ENCODE results near the gene GDPD3. TPM values are rescaled to one million over a fixed set of nuclear protein-coding genes. Genes with fewer than 3 reads are reported as not detected.

GDPD3 gene
- total and polyA plus RNA-seq, 2 donors = 1.3 to 24.2 TPM

- H3K36me3 ChIP-seq (ENCODE audit: control insufficient read depth in 2 of 2, insufficient read depth in 2 of 2, low read length in 1 of 2) = peaks cover 57 to 61% of the 10 kb centered on the region in 2 donors
- 96% methylated on average over 6 of the region's 6 CpGs for WGBS
- H3K27ac ChIP-seq (ENCODE audit: low read depth in 1 of 2, low read length in 1 of 2) = no peak overlapping the region
- DNase-seq (ENCODE audit: low read depth in 6 of 9, low spot score in 9 of 9) = no peak
- H3K9me3 ChIP-seq (ENCODE audit: control insufficient read depth in 2 of 2, insufficient read depth in 1 of 2, low read length in 1 of 2) = peaks cover 0 to 4% of the 10 kb centered on the region in 2 donors
- peaks cover 0 to 11% of the 10 kb centered on the region in 2 donors for H3K4me1 ChIP-seq (ENCODE audit: control insufficient read depth in 2 of 2, insufficient read depth in 2 of 2, low read length in 2 of 2)
- no peak overlapping the region for H3K4me3 ChIP-seq (ENCODE audit: low read length in 2 of 2)
- H3K27me3 ChIP-seq (ENCODE audit: control insufficient read depth in 2 of 2, insufficient read depth in 1 of 2, low read length in 1 of 2) = no peaks in the 10 kb centered on the region
Observed at GRCh38 chr16:30085820-30086219, 27.5 kb downstream of the GDPD3 start.

- Histone ChIP-seq H3K27ac (ENCODE audit: low read depth in 1 of 2, low read length in 1 of 2) (no peak overlapping the region), H3K4me3 (ENCODE audit: low read length in 2 of 2) (no peak overlapping the region), H3K36me3 (ENCODE audit: control insufficient read depth in 2 of 2, insufficient read depth in 2 of 2, low read length in 1 of 2) (peaks cover 61 to 65% of the 10 kb centered on the region in 2 donors), H3K27me3 (ENCODE audit: control insufficient read depth in 2 of 2, insufficient read depth in 1 of 2, low read length in 1 of 2) (no peaks in the 10 kb centered on the region), H3K4me1 (ENCODE audit: control insufficient read depth in 2 of 2, insufficient read depth in 2 of 2, low read length in 2 of 2) (peaks cover 0 to 5% of the 10 kb centered on the region in 2 donors), H3K9me3 (ENCODE audit: control insufficient read depth in 2 of 2, insufficient read depth in 1 of 2, low read length in 1 of 2) (peaks cover 0 to 4% of the 10 kb centered on the region in 2 donors)
- DNase-seq (ENCODE audit: low read depth in 6 of 9, low spot score in 9 of 9) = no peak
- WGBS = 95% methylated on average over 3 of the region's 3 CpGs
Observed at GRCh38 chr16:30085247-30085646, 28.1 kb downstream of the GDPD3 start.

GRCh38 chr16:30084816-30085159 is 28.5 kb downstream of the GDPD3 start:
- no peak overlapping the region for H3K4me3 ChIP-seq (ENCODE audit: low read length in 2 of 2)
- no peak overlapping the region for H3K27ac ChIP-seq (ENCODE audit: low read depth in 1 of 2, low read length in 1 of 2)
- no peak for DNase-seq (ENCODE audit: low read depth in 6 of 9, low spot score in 9 of 9)
- peaks cover 0 to 4% of the 10 kb centered on the region in 2 donors for H3K9me3 ChIP-seq (ENCODE audit: control insufficient read depth in 2 of 2, insufficient read depth in 1 of 2, low read length in 1 of 2)
- WGBS = 94% methylated on average over 17 of the region's 17 CpGs
- no peaks in the 10 kb centered on the region for H3K27me3 ChIP-seq (ENCODE audit: control insufficient read depth in 2 of 2, insufficient read depth in 1 of 2, low read length in 1 of 2)
- peaks cover 0 to under 1% of the 10 kb centered on the region in 2 donors for H3K4me1 ChIP-seq (ENCODE audit: control insufficient read depth in 2 of 2, insufficient read depth in 2 of 2, low read length in 2 of 2)
- peaks cover 62 to 69% of the 10 kb centered on the region in 2 donors for H3K36me3 ChIP-seq (ENCODE audit: control insufficient read depth in 2 of 2, insufficient read depth in 2 of 2, low read length in 1 of 2)

GRCh38 chr16:30084096-30084815 is 29.1 kb downstream of the GDPD3 start:
- DNase-seq (ENCODE audit: low read depth in 6 of 9, low spot score in 9 of 9) = no peak
- 97% methylated on average over 18 of the region's 18 CpGs for WGBS
- no peaks in the 10 kb centered on the region for H3K27me3 ChIP-seq (ENCODE audit: control insufficient read depth in 2 of 2, insufficient read depth in 1 of 2, low read length in 1 of 2)

GRCh38 chr16:30083216-30084055 is 29.9 kb downstream of the GDPD3 start:
- WGBS = 98% methylated on average over 24 of the region's 24 CpGs
- Histone ChIP-seq H3K27me3 (ENCODE audit: control insufficient read depth in 2 of 2, insufficient read depth in 1 of 2, low read length in 1 of 2) (no peaks in the 10 kb centered on the region), H3K36me3 (ENCODE audit: control insufficient read depth in 2 of 2, insufficient read depth in 2 of 2, low read length in 1 of 2) (peaks cover 74 to 82% of the 10 kb centered on the region in 2 donors), H3K9me3 (ENCODE audit: control insufficient read depth in 2 of 2, insufficient read depth in 1 of 2, low read length in 1 of 2) (peaks cover 0 to 4% of the 10 kb centered on the region in 2 donors), H3K27ac (ENCODE audit: low read depth in 1 of 2, low read length in 1 of 2) (no peak overlapping the region), H3K4me3 (ENCODE audit: low read length in 2 of 2) (no peak overlapping the region), H3K4me1 (ENCODE audit: control insufficient read depth in 2 of 2, insufficient read depth in 2 of 2, low read length in 2 of 2) (peaks cover 0 to under 1% of the 10 kb centered on the region in 2 donors)
- DNase-seq (ENCODE audit: low read depth in 6 of 9, low spot score in 9 of 9) = no peak

More at GRCh38 chr16:30084096-30084815, 29.1 kb downstream of the GDPD3 start:
- Histone ChIP-seq H3K36me3 (ENCODE audit: control insufficient read depth in 2 of 2, insufficient read depth in 2 of 2, low read length in 1 of 2) (peaks cover 68 to 74% of the 10 kb centered on the region in 2 donors), H3K4me3 (ENCODE audit: low read length in 2 of 2) (no peak overlapping the region), H3K27ac (ENCODE audit: low read depth in 1 of 2, low read length in 1 of 2) (no peak overlapping the region), H3K9me3 (ENCODE audit: control insufficient read depth in 2 of 2, insufficient read depth in 1 of 2, low read length in 1 of 2) (peaks cover 0 to 4% of the 10 kb centered on the region in 2 donors), H3K4me1 (ENCODE audit: control insufficient read depth in 2 of 2, insufficient read depth in 2 of 2, low read length in 2 of 2) (no peaks in the 10 kb centered on the region)

GRCh38 chr16:30082545-30083090 is 30.7 kb downstream of the GDPD3 start:
- Histone ChIP-seq H3K4me1 (ENCODE audit: control insufficient read depth in 2 of 2, insufficient read depth in 2 of 2, low read length in 2 of 2) (peaks cover 0 to 8% of the 10 kb centered on the region in 2 donors), H3K9me3 (ENCODE audit: control insufficient read depth in 2 of 2, insufficient read depth in 1 of 2, low read length in 1 of 2) (peaks cover 0 to 4% of the 10 kb centered on the region in 2 donors), H3K27me3 (ENCODE audit: control insufficient read depth in 2 of 2, insufficient read depth in 1 of 2, low read length in 1 of 2) (no peaks in the 10 kb centered on the region), H3K36me3 (ENCODE audit: control insufficient read depth in 2 of 2, insufficient read depth in 2 of 2, low read length in 1 of 2) (peaks cover 80 to 90% of the 10 kb centered on the region in 2 donors), H3K27ac (ENCODE audit: low read depth in 1 of 2, low read length in 1 of 2) (no peak overlapping the region), H3K4me3 (ENCODE audit: low read length in 2 of 2) (no peak overlapping the region)
- DNase-seq (ENCODE audit: low read depth in 6 of 9, low spot score in 9 of 9) = no peak
- 98% methylated on average over 20 of the region's 20 CpGs for WGBS

- H3K27ac ChIP-seq (ENCODE audit: low read depth in 1 of 2, low read length in 1 of 2) = no peak overlapping the region
- WGBS = 97% methylated on average over 7 of the region's 7 CpGs
- no peak for DNase-seq (ENCODE audit: low read depth in 6 of 9, low spot score in 9 of 9)
- H3K4me3 ChIP-seq (ENCODE audit: low read length in 2 of 2) = no peak overlapping the region
- H3K36me3 ChIP-seq (ENCODE audit: control insufficient read depth in 2 of 2, insufficient read depth in 2 of 2, low read length in 1 of 2) = peaks cover 53 to 72% of the 10 kb centered on the region in 2 donors
- no peaks in the 10 kb centered on the region for H3K27me3 ChIP-seq (ENCODE audit: control insufficient read depth in 2 of 2, insufficient read depth in 1 of 2, low read length in 1 of 2)
- H3K4me1 ChIP-seq (ENCODE audit: control insufficient read depth in 2 of 2, insufficient read depth in 2 of 2, low read length in 2 of 2) = peaks cover 8 to 27% of the 10 kb centered on the region in 2 donors
- no peaks in the 10 kb centered on the region for H3K9me3 ChIP-seq (ENCODE audit: control insufficient read depth in 2 of 2, insufficient read depth in 1 of 2, low read length in 1 of 2)
Observed at GRCh38 chr16:30079480-30079879, 33.9 kb downstream of the GDPD3 start.

- no peak for DNase-seq (ENCODE audit: low read depth in 6 of 9, low spot score in 9 of 9)
- H3K27ac ChIP-seq (ENCODE audit: low read depth in 1 of 2, low read length in 1 of 2) = no peak overlapping the region
- peaks cover 8 to 27% of the 10 kb centered on the region in 2 donors for H3K4me1 ChIP-seq (ENCODE audit: control insufficient read depth in 2 of 2, insufficient read depth in 2 of 2, low read length in 2 of 2)
- H3K9me3 ChIP-seq (ENCODE audit: control insufficient read depth in 2 of 2, insufficient read depth in 1 of 2, low read length in 1 of 2) = no peaks in the 10 kb centered on the region
- 97% methylated on average over 7 of the region's 7 CpGs for WGBS
- H3K27me3 ChIP-seq (ENCODE audit: control insufficient read depth in 2 of 2, insufficient read depth in 1 of 2, low read length in 1 of 2) = no peaks in the 10 kb centered on the region
- H3K36me3 ChIP-seq (ENCODE audit: control insufficient read depth in 2 of 2, insufficient read depth in 2 of 2, low read length in 1 of 2) = peaks cover 46 to 64% of the 10 kb centered on the region in 2 donors
- no peak overlapping the region for H3K4me3 ChIP-seq (ENCODE audit: low read length in 2 of 2)
Observed at GRCh38 chr16:30078744-30079143, 34.6 kb downstream of the GDPD3 start.

- H3K27ac ChIP-seq (ENCODE audit: low read depth in 1 of 2, low read length in 1 of 2) = no peak overlapping the region
- WGBS = 95% methylated on average over 6 of the region's 6 CpGs
- peaks cover 35 to 59% of the 10 kb centered on the region in 2 donors for H3K36me3 ChIP-seq (ENCODE audit: control insufficient read depth in 2 of 2, insufficient read depth in 2 of 2, low read length in 1 of 2)
- no peaks in the 10 kb centered on the region for H3K9me3 ChIP-seq (ENCODE audit: control insufficient read depth in 2 of 2, insufficient read depth in 1 of 2, low read length in 1 of 2)
- no peak overlapping the region for H3K4me3 ChIP-seq (ENCODE audit: low read length in 2 of 2)
- H3K27me3 ChIP-seq (ENCODE audit: control insufficient read depth in 2 of 2, insufficient read depth in 1 of 2, low read length in 1 of 2) = no peaks in the 10 kb centered on the region
- H3K4me1 ChIP-seq (ENCODE audit: control insufficient read depth in 2 of 2, insufficient read depth in 2 of 2, low read length in 2 of 2) = peaks cover 8 to 27% of the 10 kb centered on the region in 2 donors
- no peak for DNase-seq (ENCODE audit: low read depth in 6 of 9, low spot score in 9 of 9)
Observed at GRCh38 chr16:30077656-30078055, 35.7 kb downstream of the GDPD3 start.

All from thymus (tissue), 11 donors.